Stimulated activated CD4-positive, alpha-beta T cell treated with anti-CD3 and anti-CD28 coated beads, Interleukin-4, amount 100 ng/mL, for 48 hours (primary cell): ENCODE data around the gene SERPINF2.
"Not testable (repeated sequence)": the region's sequence is repeated elsewhere in the genome, so short reads cannot be mapped to it uniquely, and the experiment has no call there.

Experiments
- DNase-seq, 2 donors: peaks; one replicate each; pipeline ENCODE4 v3.0.0-alpha.2; 2020; ENCODE audit warnings: low read depth in 2 of 2

SERPINF2 gene

GRCh38 chr17:1762901-1763898, 20.5 kb downstream of the SERPINF2 start:
- DNase-seq, result no peak

GRCh38 chr17:1764284-1764683, 21.6 kb downstream of the SERPINF2 start:
- peak; percentile 15 to 30 for DNase-seq

DNA sequence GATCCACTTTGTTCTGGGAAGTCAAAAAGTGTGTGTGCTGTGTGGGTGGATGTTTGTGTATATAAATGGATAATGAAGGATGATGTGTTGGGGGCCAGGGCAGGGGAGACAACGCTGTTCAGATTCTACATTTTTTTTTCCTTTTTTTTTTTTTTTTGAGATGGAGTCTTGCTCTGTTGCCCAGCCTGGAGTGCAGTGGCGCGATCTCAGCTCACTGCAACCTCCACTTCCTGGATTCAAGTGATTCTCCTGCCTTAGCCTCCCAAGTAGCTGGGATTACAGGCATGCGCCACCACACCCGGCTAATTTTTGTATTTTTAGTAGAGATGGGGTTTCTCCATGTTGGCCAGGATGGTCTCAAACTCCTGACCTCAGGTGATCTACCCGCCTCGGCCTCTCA, 22.0 kb downstream of the SERPINF2 start:
- DNase-seq, result not testable (repeated sequence)

DNA sequence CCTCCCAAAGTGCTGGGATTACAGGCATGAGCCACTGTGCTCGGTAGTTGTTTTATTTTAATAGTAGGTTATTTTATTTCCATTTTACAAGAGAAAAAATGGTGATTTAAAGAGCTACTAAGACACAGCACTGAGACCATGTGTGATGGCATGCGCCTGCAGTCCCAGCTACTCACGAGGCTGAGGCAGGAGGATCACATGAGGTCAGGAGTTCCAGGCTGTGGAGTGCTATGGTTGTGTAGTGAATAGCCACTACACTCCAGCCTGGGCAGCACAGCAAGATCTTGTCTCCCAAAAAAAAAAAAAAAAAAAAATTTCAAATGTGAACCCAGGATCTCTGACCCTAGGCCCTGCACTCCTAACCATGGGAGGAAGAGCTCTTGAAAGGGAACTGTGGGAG, 22.9 kb downstream of the SERPINF2 start:
- DNase-seq, result no peak

GRCh38 chr17:1766382-1767135, 23.9 kb downstream of the SERPINF2 start:
- no peak for DNase-seq

- DNase-seq, result no peak
These were observed 24.7 kb downstream of the SERPINF2 start for GRCh38 chr17:1767358-1767757.

DNA sequence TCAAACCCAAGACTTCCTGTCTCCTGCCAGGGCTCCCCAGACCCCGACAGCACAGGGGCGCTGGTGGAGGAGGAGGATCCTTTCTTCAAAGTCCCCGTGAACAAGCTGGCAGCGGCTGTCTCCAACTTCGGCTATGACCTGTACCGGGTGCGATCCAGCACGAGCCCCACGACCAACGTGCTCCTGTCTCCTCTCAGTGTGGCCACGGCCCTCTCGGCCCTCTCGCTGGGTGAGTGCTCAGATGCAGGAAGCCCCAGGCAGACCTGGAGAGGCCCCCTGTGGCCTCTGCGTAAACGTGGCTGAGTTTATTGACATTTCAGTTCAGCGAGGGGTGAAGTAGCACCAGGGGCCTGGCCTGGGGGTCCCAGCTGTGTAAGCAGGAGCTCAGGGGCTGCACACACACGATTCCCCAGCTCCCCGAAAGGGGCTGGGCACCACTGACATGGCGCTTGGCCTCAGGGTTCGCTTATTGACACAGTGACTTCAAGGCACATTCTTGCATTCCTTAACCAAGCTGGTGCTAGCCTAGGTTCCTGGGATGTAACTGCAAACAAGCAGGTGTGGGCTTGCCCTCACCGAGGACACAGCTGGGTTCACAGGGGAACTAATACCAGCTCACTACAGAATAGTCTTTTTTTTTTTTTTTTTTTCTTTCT, 27.3 kb downstream of the SERPINF2 start:
- DNase-seq, result no peak

DNA sequence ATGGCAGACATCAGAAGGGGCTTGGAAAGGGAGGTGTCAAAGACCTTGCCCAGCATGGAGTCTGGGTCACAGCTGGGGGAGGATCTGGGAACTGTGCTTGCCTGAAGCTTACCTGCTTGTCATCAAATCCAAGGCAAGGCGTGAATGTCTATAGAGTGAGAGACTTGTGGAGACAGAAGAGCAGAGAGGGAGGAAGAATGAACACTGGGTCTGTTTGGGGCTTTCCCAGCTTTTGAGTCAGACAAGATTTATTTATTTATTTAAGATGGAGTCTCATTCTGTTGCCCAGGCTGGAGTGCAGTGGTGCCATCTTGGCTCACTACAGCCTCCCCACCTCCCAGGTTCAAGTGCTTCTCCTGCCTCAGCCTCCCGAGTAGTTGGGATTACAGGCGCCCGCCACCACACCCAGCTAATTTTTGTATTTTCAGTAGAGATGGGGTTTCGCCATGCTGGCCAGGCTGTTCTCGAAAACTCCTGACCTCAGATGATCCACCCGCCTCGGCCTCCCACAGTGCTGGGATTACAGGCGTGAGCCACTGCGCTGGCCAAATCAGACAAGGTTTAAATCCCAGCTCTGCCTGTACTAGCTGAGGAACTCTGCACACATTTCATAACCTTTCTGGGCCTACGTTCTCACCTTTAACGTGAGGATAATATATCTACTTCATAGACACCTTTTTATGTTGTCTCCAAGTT, 30.5 kb downstream of the SERPINF2 start:
- DNase-seq, result not testable (repeated sequence)

DNA sequence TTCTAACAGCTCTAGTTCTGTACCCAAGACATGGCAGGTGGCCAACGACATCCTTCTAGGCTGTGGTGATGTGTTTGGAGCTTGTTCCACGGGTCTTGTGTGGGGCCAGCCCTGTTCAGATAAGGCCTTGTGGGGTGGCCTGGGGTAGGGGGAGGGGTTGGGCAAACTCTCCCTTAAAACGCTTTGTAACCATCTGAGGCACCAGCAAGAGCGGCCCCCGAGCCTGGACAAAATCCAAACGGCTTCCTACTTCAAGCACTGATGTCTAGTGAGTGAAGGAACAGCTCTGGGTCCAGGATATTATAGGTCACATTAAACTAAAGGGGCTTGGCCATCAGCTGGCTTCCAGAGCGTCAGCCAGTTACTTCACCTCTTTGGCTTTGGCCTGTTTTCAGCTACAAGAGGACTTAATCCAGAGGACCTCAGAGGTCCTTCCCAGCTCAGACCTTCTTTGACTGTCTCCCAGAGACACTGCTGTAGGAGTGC, 31.1 kb downstream of the SERPINF2 start:
- DNase-seq, result no peak

DNA sequence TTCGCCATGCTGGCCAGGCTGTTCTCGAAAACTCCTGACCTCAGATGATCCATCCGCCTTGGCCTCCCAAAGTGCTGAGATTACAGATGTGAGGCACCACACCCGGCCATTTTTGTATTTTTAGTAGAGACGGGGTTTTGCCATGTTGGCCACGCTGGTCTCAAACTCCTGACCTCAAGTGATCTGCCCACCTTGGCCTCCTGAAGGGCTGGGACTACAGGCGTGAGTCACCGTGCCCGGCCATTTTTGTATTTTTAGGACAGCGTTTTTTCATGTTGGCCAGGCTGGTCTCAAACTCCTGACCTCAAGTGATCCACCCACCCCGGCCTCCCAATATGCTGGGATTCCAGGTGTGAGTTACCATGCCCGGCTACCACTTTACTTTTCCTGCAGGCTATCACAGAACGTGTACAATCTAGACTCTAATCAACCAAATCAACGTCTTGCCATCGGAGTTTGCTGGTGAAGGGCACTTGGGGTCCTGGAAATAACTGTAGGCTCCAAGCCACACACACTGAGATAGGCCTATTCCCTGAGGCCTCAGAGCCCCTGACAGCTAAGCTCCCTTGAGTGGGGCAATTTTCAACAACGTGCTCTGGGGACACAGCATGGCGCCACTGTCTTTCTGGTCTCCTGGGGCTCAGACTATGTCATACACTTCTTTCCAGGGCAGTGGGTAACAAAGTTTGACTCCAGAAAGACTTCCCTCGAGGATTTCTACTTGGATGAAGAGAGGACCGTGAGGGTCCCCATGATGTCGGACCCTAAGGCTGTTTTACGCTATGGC, 31.9 kb downstream of the SERPINF2 start:
- DNase-seq, result no peak

- DNase-seq, result no peak
These were observed 33.7 kb downstream of the SERPINF2 start for GRCh38 chr17:1776328-1776727.

GRCh38 chr17:1776857-1777256, 34.2 kb downstream of the SERPINF2 start:
- no peak for DNase-seq

- DNase-seq, result no peak
These were observed 37.0 kb downstream of the SERPINF2 start for GRCh38 chr17:1779571-1780131.

GRCh38 chr17:1782171-1782567, 39.5 kb downstream of the SERPINF2 start:
- no peak for DNase-seq

DNA sequence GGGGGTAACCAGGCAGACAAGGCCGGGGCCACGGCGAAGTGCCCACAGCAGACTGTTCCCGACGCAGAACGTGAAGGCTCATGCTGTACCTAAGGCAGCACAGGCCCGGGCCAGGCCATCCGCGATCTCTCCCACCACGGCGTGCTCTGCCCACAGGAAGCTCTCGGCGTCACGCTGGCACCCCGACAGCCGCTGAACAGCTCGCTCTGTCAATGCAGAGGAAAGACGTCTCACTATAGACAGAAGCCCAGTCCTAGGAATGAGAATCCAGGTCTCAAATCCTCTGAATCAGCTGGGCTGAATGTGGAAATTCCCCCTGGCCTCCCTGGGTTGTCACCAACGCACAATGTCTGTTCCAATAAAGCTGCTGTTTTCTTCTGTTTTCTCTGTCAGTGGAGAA, 40.6 kb downstream of the SERPINF2 start:
- no peak for DNase-seq

- no peak for DNase-seq
These were observed 41.4 kb downstream of the SERPINF2 start for GRCh38 chr17:1783834-1784611.

DNA sequence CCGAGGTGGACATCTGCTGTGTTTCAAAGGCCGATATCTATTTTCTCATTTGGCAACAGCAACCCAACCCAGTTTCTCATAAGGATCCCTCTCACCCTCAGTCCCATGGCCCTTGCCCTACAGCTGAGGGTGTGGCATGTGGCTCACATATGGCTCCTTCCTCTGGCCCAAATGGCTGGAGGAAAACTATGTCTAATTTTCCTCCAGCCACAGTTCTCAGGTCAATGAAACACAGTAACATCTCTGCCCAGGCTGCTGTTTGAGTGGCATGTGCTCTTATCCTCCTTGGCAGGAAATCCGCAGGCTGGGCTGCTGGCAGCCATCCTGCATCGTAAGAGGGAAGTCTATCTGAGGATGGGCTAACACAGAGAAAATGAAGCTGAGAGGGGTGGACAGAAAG, 43.3 kb downstream of the SERPINF2 start:
- DNase-seq, result no peak

DNA sequence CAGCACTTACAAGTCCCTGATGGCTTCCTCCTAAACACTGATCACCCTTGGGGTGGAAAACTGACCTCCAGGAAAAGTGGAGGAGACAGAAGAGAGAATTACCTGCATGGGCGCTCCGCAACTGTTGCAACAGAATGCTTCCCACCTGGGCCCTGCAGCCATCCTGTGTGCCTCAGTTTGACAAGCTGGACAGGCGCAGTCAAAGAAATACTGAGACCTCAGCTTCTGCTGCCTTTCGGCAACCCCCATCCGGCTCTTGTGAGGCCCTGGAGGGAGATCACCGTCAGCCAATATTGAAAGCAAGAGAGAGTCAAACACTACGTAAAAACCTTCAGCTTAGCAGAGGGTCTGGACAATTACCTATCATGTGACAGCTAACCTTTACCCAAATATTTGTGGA, 44.0 kb downstream of the SERPINF2 start:
- no peak for DNase-seq

- DNase-seq, result no peak
These were observed 44.7 kb downstream of the SERPINF2 start for GRCh38 chr17:1787301-1787902.
